Measurements from ENCODE around the gene CCDC60.

The CCDC60 gene

DNA sequence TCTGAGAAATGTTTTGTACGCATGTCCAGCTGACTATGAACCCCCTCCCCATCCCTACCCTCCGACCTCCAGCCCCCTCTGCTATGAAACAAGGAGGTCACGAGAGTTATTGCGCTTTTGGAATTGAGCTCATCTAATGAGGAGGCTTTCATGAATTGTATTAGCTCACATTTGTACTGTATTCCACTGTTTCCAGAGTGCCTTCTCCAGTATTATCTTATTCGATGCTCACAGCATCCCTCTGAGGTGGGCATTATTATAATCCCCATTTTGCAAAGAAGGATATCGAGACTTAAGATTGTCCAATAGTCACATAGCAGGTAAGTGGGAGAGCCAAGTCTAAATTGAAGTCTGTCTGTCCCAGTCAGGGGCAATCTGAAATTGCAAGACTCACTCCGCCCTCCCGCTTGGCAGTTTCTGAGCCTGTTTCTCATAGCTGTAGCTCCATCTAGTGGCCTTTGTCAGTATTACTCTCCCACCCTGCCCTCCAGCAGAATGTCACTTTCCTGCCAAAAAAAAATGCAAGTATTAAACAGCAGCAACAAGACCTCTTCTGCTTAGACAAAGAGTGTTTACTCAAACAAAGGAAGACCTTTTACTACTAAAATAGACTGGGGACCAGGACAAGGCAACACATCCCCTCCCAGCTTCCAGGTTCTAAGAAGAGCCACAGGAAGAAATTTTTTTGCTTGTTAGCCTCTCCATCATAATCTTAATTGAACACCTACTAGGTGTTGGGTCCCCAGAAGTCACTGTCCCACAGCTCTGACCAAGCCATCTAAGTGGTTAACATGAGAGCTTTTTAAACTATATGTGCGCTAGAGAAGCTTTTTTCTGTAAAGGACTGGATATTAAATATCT lies 210.5 kb downstream of the CCDC60 start:
- peak; percentile 65 for DNase-seq (ENCODE audit: low spot score)

DNA sequence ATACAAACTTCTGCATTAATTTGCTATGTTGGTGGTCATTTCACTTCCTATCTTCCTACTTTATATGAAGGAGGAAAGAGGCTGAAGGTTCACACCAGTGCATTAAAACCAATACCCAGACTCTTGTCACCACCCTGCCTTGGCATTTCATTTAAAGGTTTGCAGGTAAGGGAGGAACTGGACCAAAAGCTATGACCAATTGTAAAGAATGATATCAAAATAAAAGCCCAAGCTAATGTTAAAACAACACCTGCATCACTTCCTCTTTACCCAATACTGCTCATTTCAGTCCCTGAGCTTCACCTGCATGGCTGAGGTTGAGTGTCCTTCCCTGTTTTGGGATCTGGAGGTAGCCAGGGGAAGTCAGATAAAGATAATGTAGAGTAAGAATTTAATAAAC lies 211.8 kb downstream of the CCDC60 start:
- no peak for DNase-seq (ENCODE audit: low spot score)

DNA sequence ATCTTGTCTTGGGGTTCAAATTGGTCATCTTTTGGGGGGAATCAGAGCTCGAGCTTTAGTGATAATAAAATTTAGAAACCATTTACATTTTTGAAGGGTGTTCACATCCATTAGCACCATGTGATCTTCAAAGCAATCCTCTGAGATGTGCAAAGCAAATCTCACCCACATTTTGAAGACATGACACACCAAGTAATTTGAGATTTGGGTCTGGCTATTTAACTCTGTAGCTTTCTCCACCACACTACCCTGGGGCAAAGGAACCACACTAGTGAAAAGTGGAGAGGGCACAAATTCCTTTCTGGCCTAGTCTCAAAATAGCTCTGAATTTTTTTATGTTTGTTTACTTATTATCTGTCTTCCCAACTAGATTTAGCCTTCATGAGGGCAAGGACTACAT lies 212.5 kb downstream of the CCDC60 start:
- no peak for DNase-seq (ENCODE audit: low spot score)

DNA sequence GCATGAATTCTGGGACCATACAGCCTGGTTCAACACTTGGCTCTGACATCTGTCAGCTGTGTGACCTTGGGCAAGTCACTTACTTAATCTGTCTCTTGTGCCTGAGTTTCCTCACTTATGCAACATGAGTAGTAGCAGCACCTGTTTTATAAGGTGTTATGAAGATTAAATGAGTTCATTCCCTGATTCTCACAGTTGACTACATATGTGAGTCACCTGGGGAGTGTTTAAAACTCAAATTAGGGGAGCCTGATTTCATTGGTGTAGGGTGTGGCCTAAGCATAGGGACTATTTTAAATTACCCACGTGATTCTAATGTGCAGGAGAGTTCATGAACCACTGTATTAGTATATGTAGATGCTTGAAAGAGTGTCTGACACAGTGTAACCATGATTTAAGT lies 222.3 kb downstream of the CCDC60 start:
- DNase-seq (ENCODE audit: low spot score): no peak

DNA sequence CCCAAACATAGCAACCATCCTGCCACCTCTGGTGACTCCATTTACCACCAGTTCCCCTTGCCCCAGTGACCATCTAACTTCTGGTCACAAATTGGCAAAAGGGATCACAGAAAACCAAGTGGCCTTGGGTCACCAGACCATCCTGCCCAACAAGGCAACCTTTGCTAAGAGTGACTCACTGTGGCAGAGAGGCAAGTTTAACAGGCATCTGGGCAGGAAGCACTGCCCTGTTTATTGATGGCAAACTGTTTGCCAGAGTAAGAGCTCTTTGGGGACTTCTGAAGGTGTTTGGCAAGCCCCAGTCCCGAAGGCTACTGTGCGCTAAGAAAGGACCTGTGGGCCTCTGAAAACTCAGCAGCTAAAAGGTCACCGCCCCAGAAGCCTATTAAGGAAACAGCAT lies 230.9 kb downstream of the CCDC60 start:
- DNase-seq (ENCODE audit: low spot score): no peak

DNA sequence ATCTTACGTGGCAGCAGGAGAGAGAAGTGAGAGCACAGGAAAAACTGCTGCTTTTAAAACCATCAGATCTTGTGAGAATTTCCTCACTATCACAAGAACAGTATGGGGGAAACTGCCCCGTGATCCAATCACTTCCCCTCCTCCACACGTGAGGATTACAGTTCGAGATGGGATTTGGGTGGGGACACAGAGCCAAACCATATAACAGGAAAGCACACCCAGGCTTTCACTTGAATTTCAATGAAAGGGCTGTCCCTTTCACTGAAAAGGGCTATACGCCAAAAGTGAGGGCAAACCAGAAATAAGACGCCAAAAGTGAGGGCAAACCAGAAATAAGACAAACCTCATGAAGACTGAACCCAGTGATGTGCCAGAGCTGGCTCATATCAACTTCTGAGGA lies 236.2 kb downstream of the CCDC60 start:
- no peak for DNase-seq (ENCODE audit: low spot score)

DNA sequence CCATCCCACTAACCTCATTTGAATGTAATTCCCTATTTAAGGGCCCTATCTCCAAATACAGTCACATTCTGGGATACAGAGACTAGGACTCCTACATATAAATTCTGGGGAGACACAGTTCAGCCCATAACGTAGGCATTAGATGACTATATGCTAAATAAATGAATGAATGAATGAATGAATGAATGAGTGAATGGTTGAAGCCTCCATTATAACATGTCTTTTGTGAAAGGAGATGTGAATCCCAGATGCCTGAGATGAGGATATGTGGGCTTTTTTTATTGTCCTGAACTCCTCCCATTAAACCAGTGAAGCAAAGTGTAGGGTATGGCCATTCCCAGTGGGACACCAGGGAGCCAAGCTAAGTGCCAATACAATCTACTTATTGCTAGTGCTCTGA lies 238.6 kb downstream of the CCDC60 start:
- DNase-seq (ENCODE audit: low spot score): no peak

DNA sequence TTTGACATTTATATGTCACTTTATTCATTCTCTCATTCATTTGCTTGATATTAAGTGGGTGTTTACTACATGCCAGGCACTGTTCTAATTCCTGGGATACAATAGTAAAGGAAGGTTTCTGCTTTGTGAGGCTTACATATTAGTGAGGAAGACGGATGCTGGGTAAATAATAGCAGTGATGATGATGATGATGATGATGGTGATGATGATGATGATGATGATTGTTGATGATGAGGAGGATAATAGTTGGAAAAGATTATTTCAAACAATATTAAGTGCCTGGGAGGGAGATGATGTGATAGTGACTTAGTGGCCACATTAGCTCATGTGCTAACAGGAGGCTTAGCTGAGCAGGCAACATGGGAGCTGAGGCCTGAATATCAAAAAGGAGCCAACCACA lies 239.7 kb downstream of the CCDC60 start:
- no peak for DNase-seq (ENCODE audit: low spot score)

DNA sequence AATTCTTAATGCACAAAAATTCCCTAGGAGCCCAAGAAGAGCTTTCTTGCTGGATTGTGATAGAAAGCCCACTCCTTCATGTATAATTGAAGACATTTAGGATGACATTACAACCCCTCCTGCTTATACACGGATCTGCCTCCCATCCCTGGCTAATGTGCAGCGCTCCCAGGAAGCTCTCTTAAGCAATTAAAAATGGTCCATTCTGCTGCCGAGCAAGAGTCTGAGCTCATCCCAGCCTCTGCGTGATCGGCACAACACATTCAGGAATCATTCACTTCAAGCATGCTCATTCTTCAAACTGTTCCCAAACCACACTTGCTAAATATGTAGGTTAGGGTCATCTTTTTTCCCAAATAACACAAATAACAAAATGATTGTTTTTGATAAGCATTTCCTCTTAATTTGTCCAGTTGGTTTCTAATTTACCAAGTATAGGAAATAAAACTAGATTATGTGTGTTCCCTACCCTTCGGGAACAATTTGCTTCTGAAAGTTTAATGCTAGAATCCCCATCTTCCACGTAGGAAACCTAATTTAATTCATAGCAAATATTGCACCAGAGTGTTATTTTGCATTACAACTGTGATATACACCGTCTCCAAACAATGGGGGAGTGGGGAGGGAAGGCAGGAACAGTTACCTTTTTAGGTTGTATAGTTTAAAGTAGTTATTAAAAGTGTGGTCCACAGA lies 241.7 kb downstream of the CCDC60 start:
- DNase-seq (ENCODE audit: low spot score): no peak

DNA sequence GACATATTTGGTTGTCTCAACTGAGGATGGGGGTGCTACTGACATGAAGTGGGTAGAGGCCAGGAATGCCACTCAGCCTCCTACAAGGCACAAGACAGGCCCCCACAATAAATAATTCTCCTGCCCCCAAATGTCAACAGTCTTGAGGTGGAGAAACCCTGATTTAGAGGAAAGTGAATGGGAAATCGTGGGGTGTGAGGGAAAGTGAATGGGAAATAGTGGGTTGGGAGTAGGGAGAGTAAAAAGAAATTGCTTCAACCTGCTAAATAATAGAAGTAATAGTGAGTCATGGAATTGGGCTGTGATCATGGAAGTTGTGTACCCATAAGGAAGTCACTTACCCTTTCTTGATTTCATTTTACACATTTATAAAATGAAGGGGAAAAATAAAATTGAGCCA lies 242.4 kb downstream of the CCDC60 start:
- DNase-seq (ENCODE audit: low spot score): no peak

DNA sequence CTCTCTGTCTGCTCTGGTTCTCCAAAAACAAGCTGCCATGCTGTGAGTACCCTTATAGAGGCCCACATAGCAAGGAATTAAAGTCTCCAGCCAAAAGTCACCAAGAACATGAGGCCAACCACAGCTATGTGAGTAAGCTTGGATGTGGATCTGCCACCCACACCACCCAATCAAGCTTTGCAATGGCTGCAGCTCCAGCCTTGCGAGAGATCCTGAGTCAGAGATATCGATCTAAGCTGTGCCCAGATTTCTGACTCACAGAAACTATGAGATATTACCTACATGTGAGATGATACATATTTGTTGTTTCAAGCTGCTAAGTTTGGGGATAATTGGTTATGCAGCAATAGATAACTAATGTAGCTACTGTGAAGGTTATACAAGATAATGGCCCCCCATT lies 243.6 kb downstream of the CCDC60 start:
- DNase-seq (ENCODE audit: low spot score): no peak

DNA sequence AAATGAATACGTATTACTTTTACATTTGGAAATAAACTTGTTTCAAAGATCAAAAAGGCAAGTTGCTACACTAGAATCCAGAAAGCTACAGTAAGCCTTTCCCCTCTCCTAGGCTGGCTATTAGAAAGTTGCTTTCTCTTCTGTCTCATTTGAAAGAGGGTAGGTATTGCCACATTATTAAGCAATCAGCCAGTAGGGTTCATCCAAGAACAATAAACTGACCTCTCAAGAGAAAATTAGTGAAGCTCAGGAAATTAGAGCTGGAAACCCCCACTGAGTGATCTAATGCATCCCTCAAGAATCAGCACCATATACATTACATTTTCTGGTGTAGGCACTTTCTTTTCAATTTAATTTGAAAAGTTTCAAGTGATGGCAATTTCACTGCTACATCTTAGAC lies 254.6 kb downstream of the CCDC60 start:
- no peak for DNase-seq (ENCODE audit: low spot score)

DNA sequence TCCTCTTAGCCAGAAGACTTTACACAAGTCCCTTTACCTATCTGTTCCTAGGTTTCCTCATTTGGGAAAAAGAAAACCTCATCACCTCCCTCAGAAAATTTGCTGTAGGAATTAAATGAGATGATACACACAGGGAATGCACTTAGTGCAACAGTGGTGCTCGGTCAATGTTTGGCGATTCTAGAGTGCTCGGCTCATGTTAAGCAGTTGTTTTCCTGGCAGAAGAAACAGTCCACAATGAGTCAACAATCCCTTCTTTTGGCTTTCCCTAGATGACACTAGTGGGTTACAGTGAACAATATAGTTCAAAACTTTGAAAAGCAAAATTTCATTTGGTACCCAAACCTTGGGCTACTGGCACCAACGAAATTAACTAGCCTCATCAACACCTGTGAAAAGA lies 255.1 kb downstream of the CCDC60 start:
- no peak for DNase-seq (ENCODE audit: low spot score)
